HepG2 (cell line): ENCODE measurements around the gene ARL6IP4. TPM values are rescaled to one million over a fixed set of nuclear protein-coding genes. Genes with fewer than 3 reads are reported as not detected.

Experiments used
- ARID4A ChIP-seq: sonication (generic); formaldehyde crosslinking; IDR thresholded peaks from 2 replicates; pipeline ENCODE4 v1.5.0; 2020; ENCODE audit warnings: mild to moderate bottlenecking, missing genetic modification reagents, borderline replicate concordance
- CEBPG ChIP-seq: IDR thresholded peaks from 2 replicates; pipeline ENCODE4 v1.6.1; 2016
- FOXC1 ChIP-seq: sonication (generic); formaldehyde crosslinking; IDR thresholded peaks from 2 replicates; pipeline ENCODE4 v1.8.0; 2022; ENCODE audit warnings: mild to moderate bottlenecking, missing genetic modification reagents, borderline replicate concordance
- KLF11 ChIP-seq: IDR thresholded peaks from 2 replicates; pipeline ENCODE4 v1.6.1; 2016; ENCODE audit warnings: missing compliant biosample characterization
- NFAT5 ChIP-seq: sonication (generic); formaldehyde crosslinking; IDR thresholded peaks from 2 replicates; pipeline ENCODE4 v1.4.0; 2020; ENCODE audit warnings: missing genetic modification reagents
- NR2F2 ChIP-seq: IDR thresholded peaks from 2 replicates; pipeline ENCODE4 v1.6.1; 2012; ENCODE audit warnings: low read depth, inconsistent platforms, borderline replicate concordance
- POLR2AphosphoS5 ChIP-seq: IDR thresholded peaks from 2 replicates; pipeline ENCODE4 v1.6.1; 2012; ENCODE audit warnings: low read depth, low read length
- SIX4 ChIP-seq: sonication (generic); formaldehyde crosslinking; IDR thresholded peaks from 2 replicates; pipeline ENCODE4 v1.4.0; 2020; ENCODE audit warnings: missing genetic modification reagents
- TFAP4 ChIP-seq: sonication (generic); IDR thresholded peaks from 2 replicates; pipeline ENCODE4 v1.6.1; 2016; ENCODE audit warnings: low read depth, borderline replicate concordance
- ZBTB42 ChIP-seq: sonication (generic); formaldehyde crosslinking; IDR thresholded peaks from 2 replicates; pipeline ENCODE4 v1.5.0; 2020; ENCODE audit warnings: mild to moderate bottlenecking, missing genetic modification reagents
- ZFX ChIP-seq: sonication (generic); formaldehyde crosslinking; IDR thresholded peaks from 2 replicates; pipeline ENCODE4 v1.4.0; 2020; ENCODE audit warnings: mild to moderate bottlenecking, low read depth, missing genetic modification reagents, moderate library complexity
- ZMAT5 ChIP-seq: sonication (generic); formaldehyde crosslinking; IDR thresholded peaks from 2 replicates; pipeline ENCODE4 v1.5.0; 2020; ENCODE audit warnings: mild to moderate bottlenecking, low read depth, missing genetic modification reagents, borderline replicate concordance
- ZNF331 ChIP-seq: sonication (generic); formaldehyde crosslinking; IDR thresholded peaks from 2 replicates; pipeline ENCODE4 v1.4.0; 2020; ENCODE audit warnings: missing genetic modification reagents
- ZNF414 ChIP-seq: sonication (generic); formaldehyde crosslinking; IDR thresholded peaks from 2 replicates; pipeline ENCODE4 v1.5.0; 2020; ENCODE audit warnings: missing genetic modification reagents
- ZNF468 ChIP-seq: sonication (generic); formaldehyde crosslinking; IDR thresholded peaks from 2 replicates; pipeline ENCODE4 v1.8.0; 2022; ENCODE audit warnings: mild to moderate bottlenecking, moderate library complexity, missing genetic modification reagents
- ZNF557 ChIP-seq: sonication (generic); formaldehyde crosslinking; IDR thresholded peaks from 2 replicates; pipeline ENCODE4 v1.4.0; 2020; ENCODE audit warnings: missing genetic modification reagents
- ZNF792 ChIP-seq: IDR thresholded peaks from 2 replicates; pipeline ENCODE4 v1.6.1; 2016
- polyA plus RNA-seq, 8 experiments: library from polyadenylated mRNA; depleted of rRNA in 3 of 8; stranded (reverse) in 7 of 8; unstranded in 1 of 8; fragments of >200 nt; fragmentation: Illumina TruSeq in 4 of 8; extraction: Trizol in 4 of 8; gene quantifications; 2 replicates each; pipeline versions ENCODE4 v1.2.1 to v1.2.3, GENCODE V29; 2011 to 2016; ENCODE audit warnings: low read depth in 4 of 8, missing spikeins in 1 of 8, mixed read lengths in 1 of 8; ENCODE audit not compliant: insufficient read depth in 1 of 8
- total RNA-seq, 5 experiments: library from RNA; depleted of rRNA; stranded (reverse); fragments of >200 nt; fragmentation: Illumina TruSeq; extraction: Trizol; gene quantifications; 2 replicates each; pipeline ENCODE4 v1.2.3, GENCODE V29; 2016; ENCODE audit warnings: low read depth in 1 of 5

The ARL6IP4 gene
- total and polyA plus RNA-seq, 2 of the 13 experiments (the other 11 are each of a cell fraction or from before 2014, with no cell fraction given), result 155 to 220 TPM

- TF ChIP-seq NFAT5 (CRISPR knock-in tag) (no peak), ZNF792 (0 out of 2 replicates have a peak, but pooled peaks have one; percentile 53), ZFX (CRISPR knock-in tag) (peak; percentile 50; the same call in 1 of the 2 replicates), CEBPG (CRISPR knock-in tag) (no peak), ZMAT5 (CRISPR knock-in tag) (no peak), SIX4 (CRISPR knock-in tag) (no peak), FOXC1 (CRISPR knock-in tag) (peak; percentile 54; the same call in 1 of the 2 replicates), ZNF331 (CRISPR knock-in tag) (peak; percentile 52; the same call in 1 of the 2 replicates), TFAP4 (peak; percentile 77; the same call in 1 of the 2 replicates), ZNF557 (CRISPR knock-in tag) (0 out of 2 replicates have a peak, but pooled peaks have one; percentile 35), NR2F2 (no peak), KLF11 (CRISPR knock-in tag) (no peak), ARID4A (peak; percentile 72; the same call in 1 of the 2 replicates), POLR2AphosphoS5 (peak; percentile 60), ZNF468 (CRISPR knock-in tag) (no peak), ZNF414 (0 out of 2 replicates have a peak, but pooled peaks have one; percentile 40), ZBTB42 (no peak)
Observed at GRCh38 chr12:122965851-122966742, 14.4 kb upstream of the ARL6IP4 start, which contains the start of gene ABCB9 (continued).
